ENCODE measurements around the gene UBQLN4.

DNA sequence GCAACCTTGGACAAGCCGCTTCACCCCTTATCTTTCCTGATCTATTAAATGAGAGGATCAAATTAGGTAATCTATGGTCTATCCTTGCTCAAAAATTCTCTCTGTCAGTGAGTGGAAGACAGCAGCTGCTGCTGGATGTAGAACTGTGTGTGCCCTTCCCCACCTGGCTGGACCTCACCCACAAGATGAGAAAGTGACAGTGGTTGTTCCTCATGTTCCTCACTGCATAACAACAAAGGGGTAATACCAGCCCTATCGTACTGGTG lies 49.7 kb downstream of the UBQLN4 start:
- TF ChIP-seq, protein P1, sequence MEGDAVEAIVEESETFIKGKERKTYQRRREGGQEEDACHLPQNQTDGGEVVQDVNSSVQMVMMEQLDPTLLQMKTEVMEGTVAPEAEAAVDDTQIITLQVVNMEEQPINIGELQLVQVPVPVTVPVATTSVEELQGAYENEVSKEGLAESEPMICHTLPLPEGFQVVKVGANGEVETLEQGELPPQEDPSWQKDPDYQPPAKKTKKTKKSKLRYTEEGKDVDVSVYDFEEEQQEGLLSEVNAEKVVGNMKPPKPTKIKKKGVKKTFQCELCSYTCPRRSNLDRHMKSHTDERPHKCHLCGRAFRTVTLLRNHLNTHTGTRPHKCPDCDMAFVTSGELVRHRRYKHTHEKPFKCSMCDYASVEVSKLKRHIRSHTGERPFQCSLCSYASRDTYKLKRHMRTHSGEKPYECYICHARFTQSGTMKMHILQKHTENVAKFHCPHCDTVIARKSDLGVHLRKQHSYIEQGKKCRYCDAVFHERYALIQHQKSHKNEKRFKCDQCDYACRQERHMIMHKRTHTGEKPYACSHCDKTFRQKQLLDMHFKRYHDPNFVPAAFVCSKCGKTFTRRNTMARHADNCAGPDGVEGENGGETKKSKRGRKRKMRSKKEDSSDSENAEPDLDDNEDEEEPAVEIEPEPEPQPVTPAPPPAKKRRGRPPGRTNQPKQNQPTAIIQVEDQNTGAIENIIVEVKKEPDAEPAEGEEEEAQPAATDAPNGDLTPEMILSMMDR (IDR thresholded peaks at IDR 0.05): no peak
- no peak for TF ChIP-seq POLR2A (IDR thresholded peaks at IDR 0.05)
